ENCODE results near the gene TAB2.

- TF ChIP-seq CTCF (IDR thresholded peaks at IDR 0.05) (no peak), POLR2A (IDR thresholded peaks at IDR 0.05) (no peak)
Observed at GRCh38 chr6:149337320-149337719, 19.8 kb downstream of the TAB2 start.
